GM21515 (cell line): ENCODE data around the gene C1orf35.

Experiments used
- ATAC-seq: cut with Tn5 transposase; IDR thresholded peaks from one replicate; pipeline ENCODE4 v1.9.1; 2021; ENCODE audit not compliant: unreplicated experiment

The C1orf35 gene

DNA sequence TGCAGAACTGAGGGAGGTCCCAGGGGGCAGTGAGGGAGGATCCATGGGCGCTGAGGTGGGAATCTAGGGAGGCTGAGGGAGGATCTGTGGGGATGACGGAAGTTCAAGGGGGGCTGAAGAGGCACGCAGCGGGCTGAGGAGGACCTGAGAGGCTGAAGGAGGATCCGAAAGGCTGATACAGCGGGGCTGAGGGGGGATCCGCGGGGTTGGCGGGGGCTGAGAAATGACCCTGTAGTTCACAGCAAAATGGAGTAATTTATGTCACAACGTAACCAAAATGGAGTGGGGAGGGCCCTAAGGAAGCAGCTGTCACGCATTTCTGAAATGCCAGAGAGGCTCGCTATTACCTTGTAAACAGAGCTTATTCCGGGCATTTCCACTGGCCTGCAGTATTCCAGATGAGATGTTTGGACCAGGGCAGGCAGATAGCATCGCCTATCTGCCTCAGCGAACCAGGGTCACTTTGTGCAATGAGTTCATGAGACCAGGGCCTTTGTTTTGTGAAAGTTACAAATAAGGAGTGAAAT, 6.9 kb upstream of the C1orf35 start:
- ATAC-seq = peak; percentile 2

DNA sequence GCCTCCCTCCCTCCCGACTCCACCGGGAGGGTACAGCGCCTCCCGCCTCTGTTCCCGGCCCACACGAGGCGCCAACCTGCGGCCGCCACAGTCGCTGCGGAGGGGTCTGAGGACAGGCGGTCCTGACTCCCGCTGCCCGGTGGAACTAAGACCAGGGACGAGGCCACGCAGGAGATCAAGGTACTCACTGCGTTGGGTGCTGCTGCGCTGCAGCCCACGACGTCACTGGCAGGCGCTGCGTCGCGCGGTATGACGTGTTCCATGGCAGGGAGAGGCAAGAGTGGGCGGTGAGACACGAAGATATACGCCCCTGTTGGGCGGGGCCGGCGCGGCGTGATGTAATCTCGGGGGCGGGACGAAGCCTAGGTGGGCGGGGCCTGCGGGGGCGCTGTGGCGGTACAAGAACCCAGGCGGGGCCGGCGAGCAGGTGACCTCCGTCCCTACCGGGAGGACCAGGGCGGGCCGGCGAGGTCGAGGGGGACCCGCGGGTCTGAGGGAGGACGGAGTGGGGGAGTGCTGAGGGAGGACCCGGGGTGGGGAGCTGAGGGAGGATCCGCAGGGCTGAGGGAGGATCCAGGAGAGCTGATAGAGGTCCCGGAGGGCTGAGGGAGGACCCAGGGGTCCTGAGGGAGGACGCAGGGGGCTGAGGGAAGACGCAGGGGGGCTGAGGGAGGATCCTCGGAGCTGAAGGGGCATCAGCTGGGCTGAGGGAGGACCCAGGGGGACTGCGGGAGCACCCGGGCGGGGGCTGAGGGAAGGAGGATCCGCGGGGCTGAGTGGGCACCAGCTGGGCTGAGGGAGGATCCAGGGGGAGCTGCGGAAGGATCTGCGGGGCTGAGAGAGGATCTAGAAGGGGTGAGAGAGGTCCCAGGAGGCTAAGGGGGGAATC, 6.2 kb upstream of the C1orf35 start, which contains the start of gene MRPL55:
TSS of gene MRPL55 (minus strand) at position 227 of the 889 bp plus-strand sequence. CDS start 1,039 bp downstream, outside the sequence.
- ATAC-seq = peak; percentile 90

DNA sequence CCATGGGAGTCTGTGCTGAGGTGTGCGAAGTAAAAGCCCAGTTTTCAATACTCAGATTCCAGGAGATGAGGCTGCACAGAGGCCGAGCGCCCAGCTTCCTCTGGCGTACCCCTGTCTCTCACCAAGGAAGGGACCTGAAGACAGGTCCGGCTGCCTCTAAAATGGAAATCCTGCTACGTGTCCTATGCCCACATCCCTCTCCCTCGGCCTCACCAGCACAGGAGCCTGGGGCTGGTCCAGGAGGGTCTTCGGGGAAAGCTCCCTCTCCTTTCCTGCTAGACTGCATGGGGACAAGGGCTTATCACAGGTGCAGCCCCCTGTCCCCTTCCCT, 5.6 kb upstream of the C1orf35 start:
- ATAC-seq = no peak

DNA sequence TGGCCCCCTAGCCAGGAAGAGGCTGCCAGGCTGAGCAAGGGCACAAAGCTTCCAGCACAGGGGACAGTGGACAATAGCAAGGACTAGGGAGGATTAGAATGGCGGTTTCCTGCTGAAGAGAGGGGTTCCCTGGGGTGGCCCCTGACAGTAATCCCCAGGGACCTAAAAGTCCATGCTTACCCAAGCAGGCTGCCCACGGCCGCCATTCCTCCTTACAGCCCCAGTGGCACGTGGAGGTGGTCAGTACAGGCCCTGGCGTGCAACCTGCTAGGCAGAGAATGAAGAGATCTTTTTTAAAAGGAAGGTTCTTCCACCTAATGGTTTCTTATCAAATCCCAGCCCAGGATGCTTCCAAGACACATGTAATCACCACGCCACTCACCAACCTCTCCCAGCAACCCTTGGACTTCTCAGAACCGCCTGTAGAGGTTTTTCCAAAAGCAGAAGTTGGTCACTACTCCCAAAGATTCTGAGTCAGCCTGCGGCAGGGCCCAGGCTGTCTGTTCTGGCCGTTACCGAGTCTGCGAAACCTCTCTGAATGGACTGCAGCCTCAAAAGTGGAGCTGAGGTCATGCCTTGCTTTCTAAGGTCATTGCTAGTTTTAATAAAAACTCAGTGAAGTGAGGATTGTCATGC, 5.0 kb upstream of the C1orf35 start:
- ATAC-seq = no peak

DNA sequence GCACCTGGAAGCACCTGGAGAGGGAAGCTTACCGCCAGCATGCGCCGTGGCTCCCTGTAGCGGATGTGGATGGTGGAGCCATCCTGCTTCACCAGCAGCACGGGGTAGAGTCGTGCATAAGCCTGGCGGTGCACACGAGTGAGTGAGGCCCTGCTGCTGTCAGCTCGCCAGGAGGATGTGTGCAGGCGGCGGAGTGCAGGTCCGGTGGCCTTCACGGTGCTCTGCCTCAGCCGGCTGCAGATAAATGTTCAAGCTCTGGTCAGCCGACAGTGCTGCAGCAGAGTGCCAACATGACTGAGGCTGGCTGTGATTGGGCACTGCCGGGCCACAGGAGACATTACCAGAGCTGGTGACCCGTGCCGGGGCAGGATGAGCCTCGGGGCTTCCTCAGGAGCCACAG, 4.5 kb upstream of the C1orf35 start:
- no peak for ATAC-seq

DNA sequence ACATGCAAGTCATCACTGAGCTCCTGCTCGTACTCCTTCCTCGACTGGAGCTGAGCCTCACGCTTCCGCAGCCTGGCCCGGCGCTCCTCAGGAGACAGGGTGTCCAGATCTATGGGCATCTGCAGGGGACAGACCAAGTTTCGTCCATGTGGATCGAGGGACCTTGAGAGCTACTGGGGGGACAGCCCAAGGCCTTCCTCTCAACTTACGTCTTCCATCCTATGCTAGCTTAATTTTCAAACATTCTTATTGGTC, 3.6 kb upstream of the C1orf35 start:
- no peak for ATAC-seq

DNA sequence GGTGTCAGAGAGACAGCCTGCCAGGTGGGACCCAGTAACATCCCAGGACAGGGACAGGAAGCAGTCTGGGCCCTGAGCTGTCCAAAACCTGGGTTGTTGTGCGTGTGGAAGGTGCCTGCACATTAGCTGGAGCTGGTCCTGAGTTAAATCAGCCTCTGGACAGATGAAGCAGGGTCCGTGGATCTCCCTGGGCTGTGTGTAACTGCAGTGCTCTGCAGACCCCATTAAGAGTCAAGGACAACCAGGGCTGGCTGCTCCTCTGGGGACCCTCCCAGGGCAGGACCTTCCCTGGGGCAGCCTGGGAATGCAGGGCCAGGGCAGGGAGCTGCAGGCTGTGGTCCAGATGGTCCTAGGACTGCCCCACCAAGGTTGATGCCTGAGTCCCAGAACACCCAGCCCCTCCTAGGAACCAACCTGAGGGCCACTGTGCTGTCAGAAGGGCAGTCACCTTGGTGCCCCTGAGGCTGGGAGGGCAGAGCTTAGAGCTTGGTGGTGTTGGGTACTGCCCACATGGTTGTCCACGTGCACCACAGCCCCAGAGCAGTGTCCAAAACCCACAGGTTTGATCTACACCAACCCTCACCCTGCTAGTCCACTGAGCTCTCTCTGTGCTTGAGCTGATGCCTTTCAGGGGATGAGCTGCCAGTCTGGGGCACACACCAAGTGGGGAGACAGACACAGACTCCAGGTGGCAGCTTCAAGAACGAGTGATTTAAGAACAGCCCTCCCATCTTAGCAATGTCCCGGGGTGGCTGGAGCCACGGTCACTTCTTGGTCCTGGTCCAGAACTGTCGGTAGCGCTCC, 3.1 kb upstream of the C1orf35 start:
- ATAC-seq = no peak

DNA sequence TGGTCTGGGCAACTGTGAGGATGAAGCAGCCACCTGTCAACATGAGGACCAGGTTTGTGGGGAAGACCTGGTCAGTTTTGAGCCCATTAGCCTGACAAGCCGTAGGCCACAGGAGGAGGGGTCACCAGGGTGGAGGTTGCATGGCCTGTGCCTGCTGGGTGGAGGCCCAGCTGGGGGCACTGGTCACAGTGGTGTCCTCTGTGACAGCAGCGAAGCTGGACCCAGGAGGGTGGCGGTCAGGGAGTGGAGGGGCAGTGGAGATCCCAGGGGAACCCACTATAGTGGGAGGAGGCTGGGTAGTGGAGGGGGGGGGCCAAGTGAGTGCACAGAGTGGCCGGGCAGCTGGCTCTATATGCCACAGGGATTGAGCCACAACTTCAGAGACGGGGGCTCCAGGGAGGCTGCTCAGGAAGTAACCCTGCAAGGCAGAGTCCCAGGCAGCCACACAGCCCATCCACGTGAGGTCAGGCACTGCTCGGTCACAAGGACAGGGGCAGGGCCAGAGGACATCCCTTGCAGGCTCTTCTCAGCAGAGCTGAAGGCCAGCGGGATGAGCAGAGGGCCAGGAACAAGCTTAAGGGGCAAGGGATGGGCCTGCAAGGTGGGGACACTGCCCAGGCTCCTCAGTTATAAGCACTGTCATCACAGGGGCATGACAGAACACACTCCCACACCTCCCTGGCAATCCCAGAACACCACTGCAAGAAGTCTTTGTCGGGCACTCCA, 2.3 kb upstream of the C1orf35 start:
- no peak for ATAC-seq

DNA sequence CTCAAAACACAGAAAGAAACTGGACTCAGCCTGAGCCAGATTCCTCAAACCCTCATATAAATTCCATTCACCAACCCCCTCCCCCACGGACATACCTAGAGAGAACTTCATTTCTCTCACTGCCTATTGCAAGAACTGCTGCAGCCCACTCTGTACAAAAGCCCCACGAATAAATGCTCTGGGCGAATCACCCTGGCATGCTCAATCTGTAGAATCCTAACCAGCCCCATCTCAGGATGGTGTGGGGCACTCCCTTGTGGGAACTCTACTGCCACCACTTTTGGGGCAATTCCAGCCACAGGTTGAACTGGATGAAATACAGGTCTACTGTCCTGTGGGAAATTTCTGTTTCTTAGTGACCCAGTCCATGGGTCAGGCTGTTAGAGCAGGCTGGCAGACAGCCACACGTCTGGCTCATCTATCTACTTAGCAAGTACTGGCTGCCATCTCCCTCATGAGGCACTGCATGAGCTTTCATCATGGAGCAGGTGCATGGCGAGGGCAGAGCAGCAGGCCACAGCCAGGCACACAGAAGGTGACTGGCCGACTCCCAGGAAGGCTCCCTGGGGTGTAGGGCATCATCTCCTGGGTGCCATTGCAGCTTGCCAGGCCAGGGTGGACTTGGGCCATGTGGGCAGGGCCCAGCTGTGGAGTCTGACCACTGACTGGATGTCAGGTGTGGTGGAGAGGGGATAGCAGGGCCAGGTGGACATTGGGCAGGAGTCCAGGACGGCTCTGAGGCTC, 1.6 kb upstream of the C1orf35 start:
- ATAC-seq = no peak

DNA sequence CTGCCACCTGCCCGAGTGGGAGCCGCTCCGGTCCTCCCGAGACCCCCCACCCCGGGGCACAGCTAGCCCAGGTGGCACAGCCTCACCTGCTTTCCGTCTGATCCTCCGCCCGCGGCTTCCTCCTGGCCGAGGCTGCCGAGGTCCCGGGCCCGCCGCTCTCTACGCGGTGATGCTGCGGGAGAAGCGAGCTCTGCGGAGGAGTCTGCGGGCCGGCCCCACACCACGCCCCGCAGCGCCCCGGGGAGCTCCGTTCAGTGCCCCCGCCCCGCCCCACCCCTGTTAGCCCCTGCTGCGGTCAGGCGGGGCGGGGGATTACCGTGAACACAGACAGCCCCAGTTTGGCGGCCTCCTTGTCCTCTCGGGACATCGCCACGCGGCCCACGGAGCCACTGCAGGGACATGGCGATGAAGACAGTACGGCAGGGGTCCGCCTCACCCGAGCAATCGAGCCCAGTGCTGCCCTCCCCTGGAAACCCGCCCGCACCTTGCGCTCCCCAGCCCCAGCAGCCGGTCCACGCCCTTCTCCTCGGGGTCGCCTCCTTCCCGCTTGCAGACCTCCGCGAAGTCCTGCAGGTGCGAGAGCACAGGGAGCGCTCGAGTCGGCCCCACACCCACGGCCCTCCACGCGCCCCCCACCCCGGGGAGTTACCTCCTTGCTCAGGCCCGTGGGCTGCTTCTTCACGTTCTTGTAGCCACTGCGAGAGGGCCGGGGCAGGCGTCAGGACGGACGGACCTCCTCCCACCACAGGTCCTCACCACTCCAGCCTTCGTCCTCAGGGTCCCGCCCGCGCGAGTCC, 933 bp downstream of the C1orf35 start:
- ATAC-seq = no peak

DNA sequence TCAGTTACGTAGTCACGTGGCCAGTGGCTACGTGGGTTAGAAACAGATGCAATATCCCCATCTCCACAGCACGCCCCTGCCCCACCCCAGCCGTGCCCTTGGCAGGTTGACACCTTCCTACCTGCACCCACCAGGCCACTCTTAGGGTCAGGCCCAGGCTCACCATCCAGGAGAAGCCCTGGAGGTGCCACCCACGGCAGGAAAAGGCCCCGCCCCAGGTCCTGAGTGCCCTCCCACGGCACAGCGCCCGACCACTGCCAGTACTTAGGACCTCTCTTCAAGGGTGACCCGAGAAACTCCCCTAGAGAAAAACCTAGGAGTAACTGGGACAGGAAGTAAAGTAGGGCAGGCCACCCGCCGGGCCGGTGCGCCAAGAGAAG, 1.5 kb downstream of the C1orf35 start:
- no peak for ATAC-seq

DNA sequence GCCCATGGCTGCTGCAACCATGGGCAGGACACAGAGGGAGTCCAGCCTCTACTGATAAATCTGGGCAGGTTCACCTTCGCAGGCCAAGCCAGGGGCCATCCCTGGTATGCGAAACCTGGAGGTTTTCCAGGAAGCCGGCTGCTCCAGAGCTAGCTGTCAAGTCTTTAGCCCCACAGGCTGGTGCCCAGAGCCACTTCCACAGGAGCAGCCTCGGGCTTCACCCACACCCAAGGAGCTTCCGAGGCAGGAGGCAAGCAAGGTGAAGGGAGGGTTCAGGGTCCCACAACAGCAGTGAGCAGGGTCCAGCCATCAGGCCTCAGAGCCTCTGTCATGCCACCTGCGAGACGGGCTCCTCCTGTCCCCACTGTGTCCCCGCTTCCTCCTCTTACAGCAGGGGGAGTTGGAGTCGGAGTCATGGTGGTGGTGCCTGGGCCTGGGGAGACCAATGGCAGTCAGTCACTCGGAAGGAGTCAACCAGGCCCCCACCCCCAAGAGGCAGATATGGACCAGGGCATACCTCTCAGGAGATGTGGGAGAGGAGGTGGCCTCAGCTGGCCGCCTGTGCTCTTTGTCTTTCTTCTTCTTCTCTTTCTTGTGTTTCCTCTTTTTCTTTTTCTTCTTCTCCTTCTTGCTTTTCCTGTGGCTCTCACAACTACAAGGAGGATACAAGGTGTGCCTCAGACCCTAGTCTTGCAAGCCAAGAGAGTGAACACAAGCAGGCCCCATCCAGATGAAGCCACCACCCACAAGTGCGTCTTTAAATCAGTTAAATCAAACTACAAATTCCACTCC, 2.1 kb downstream of the C1orf35 start:
- ATAC-seq = no peak

DNA sequence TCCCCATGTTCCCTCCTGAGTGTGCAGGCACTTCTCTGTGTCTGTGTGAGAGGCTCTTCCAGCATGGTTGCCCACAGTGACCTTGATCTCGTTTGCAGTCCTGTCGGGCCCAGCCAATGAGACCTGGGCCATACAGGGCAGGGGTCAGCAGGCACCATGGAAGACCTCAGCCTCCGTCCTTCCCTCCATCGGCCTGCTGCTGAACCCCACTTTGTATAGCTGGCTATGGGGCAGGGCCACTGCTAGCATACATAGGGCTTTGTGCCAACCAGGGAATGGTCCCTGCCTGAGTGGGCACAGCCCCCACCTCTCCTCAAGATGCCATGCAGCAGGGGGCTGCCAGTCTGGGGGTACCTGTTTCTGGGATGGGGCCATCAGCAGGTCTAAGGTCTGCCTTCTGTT, 3.8 kb downstream of the C1orf35 start:
- no peak for ATAC-seq

DNA sequence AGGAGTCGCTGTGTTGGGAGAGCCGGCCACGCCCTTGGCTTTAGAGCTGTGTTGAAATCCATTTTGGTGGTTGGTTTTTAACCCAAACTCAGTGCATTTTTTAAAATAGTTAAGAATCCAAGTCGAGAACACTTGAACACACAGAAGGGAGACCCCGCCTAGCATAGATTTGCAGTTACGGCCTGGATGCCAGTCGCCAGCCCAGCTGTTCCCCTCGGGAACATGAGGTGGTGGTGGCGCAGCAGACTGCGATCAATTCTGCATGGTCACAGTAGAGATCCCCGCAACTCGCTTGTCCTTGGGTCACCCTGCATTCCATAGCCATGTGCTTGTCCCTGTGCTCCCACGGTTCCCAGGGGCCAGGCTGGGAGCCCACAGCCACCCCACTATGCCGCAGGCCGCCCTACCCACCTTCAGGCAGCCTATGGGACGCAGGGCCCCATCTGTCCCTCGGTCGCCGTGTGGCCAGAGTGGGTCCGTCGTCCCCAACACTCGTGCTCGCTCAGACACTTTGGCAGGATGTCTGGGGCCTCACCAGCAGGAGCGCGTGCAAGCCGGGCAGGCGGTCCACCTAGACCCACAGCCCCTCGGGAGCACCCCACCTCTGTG, 4.7 kb downstream of the C1orf35 start:
- no peak for ATAC-seq

DNA sequence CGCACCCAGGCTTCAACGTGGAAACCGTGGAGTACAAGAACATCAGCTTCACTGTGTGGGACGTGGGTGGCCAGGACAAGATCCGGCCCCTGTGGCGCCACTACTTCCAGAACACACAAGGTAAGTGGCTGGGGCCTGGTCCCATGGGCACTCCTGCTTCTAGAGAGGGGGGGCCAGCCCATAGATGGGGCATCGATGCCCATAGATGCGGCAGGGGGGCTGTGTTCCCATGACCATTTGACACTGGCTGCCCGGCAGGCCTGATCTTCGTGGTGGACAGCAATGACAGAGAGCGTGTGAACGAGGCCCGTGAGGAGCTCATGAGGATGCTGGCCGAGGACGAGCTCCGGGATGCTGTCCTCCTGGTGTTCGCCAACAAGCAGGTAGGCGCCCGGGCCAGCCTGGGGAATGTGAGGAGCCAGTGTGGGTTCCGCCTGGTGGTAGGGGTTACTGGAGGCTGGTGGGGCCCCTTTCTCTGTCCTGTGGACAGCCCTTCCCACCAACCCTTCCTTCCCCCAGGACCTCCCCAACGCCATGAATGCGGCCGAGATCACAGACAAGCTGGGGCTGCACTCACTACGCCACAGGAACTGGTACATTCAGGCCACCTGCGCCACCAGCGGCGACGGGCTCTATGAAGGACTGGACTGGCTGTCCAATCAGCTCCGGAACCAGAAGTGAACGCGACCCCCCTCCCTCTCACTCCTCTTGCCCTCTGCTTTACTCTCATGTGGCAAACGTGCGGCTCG, 5.6 kb downstream of the C1orf35 start:
- no peak for ATAC-seq

DNA sequence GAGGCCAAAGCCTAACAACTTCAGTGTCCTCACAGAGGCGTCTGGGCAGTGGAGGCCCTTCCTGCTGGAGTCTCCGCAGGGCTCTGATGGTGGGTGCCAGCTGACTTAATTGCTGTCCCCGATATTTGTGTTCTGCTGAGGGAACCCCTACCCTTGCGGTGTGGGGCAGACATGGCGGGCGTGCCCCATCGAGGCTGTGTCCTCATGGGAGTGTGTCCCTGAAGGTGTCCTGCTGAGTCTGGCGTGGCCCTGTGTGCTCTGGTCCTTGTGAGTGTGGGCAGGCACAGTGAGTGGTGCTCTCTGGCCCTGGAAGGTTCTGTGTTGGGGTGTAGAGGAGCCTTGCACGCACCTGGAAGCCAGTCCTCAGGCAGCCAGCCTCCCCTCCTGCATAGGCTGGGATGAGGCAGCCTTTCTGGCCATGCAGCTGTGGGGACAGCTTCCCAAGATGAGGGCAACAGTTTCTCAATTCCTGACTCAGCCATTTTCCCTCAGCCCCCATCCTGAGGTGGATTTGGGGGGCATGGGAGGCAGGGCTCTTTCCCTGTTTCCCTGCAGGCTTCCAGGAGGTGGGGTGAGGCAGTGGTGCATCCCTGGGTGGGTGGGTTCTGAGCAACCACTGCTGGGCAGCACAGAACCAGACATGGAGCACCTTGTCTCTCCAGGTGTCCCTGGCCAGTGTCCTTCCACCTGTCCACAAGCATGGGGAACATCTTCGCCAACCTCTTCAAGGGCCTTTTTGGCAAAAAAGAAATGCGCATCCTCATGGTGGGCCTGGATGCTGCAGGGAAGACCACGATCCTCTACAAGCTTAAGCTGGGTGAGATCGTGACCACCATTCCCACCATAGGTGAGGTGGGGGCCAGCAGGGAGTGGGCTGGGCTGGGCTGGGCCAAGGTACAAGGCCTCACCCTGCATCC, 6.5 kb downstream of the C1orf35 start:
- no peak for ATAC-seq

DNA sequence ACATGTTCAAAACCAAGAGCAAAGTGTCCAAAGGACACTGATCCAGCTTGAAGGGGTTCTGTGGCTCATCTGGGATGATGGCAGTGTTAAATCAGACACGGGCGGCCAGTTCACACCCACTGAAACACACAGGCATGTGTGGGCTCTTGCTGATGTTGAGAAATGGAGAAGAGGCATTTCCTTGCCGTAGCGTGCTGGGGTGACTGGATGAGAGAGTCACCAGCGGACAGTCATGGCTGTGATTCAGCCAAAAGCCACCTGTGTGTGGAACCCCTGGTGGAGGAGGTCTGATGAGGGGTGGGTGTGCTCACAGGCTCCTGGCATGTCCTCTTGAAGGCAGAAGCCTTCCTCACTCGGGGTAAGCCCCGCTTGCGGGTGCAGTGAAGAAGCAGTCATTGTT, 7.2 kb downstream of the C1orf35 start:
- ATAC-seq = no peak
